Gastrocnemius medialis (tissue), 4 donors: ENCODE measurements around the gene PPY.

Source experiments
- CTCF ChIP-seq, 5 experiments: fragments of 450-650 bp in 3 of 5; fragments of 200-600 bp in 2 of 5; sonication (generic) in 2 of 5; IDR thresholded peaks in 4 of 5; conservative IDR thresholded peaks in 1 of 5; 1 replicate in 4 of 5; 2 replicates in 1 of 5; pipeline ENCODE4 v1.5.1; 2016 to 2019; ENCODE audit warnings: antibody characterized with exemption in 5 of 5, mild to moderate bottlenecking in 3 of 5, moderate library complexity in 3 of 5
- POLR2A ChIP-seq, 2 donors: fragments of 450-650 bp; IDR thresholded peaks; one replicate each; pipeline ENCODE4 v1.6.1; 2017; ENCODE audit warnings: antibody characterized with exemption in 2 of 2, mild to moderate bottlenecking in 2 of 2, moderate library complexity in 2 of 2

- TF ChIP-seq CTCF (IDR thresholded peaks at IDR 0.05 in 4 of 5, conservative IDR thresholded peaks at IDR 0.05 in 1 of 5) (peak in 1 of 5 experiments; percentile 3), POLR2A (IDR thresholded peaks at IDR 0.05) (no peak)
Observed at GRCh38 chr17:43918026-43918389, 24.3 kb downstream of the PPY start.
